ENCODE results near the gene SLC25A29.

DNA sequence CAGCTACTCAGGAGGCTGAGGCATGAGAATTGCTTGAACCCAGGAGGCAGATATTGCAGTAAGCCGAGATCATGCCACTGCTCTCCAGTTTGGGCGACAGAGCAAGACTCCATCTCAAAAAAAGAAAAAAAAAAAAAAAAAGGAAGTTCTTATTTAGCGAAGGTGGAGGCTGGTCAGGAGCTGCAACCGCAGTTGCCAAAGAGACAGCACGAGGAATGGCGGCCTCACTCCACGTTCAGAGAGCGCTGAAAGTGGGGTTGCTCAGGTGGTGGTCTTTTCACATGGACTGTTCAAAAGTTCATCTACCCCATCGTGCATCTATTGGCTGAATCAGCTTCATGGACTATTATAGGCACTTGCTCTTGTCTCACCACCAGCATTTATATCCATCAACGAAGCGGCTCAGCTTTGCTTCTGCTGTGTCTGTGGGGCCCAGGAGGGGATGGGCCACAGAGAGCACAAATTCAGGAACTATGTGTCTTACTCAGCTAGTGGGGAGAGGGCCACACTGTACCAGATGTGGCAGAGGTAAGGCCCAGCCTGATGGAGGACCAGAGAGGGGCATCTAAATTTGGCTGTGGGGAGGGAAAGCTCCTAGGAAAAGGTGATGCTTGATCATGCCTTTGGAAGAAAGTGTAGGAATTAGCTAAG lies 44.2 kb upstream of the SLC25A29 start:
- TF ChIP-seq YY1 (IDR thresholded peaks at IDR 0.05; ENCODE audit: low read depth) = no peak
- TF ChIP-seq TAF1 (IDR thresholded peaks at IDR 0.05; ENCODE audit: low read depth) = no peak
- TF ChIP-seq NFIC (IDR thresholded peaks at IDR 0.05) = no peak
- no peak for TF ChIP-seq CEBPB (IDR thresholded peaks at IDR 0.05)
- TF ChIP-seq, protein P1, sequence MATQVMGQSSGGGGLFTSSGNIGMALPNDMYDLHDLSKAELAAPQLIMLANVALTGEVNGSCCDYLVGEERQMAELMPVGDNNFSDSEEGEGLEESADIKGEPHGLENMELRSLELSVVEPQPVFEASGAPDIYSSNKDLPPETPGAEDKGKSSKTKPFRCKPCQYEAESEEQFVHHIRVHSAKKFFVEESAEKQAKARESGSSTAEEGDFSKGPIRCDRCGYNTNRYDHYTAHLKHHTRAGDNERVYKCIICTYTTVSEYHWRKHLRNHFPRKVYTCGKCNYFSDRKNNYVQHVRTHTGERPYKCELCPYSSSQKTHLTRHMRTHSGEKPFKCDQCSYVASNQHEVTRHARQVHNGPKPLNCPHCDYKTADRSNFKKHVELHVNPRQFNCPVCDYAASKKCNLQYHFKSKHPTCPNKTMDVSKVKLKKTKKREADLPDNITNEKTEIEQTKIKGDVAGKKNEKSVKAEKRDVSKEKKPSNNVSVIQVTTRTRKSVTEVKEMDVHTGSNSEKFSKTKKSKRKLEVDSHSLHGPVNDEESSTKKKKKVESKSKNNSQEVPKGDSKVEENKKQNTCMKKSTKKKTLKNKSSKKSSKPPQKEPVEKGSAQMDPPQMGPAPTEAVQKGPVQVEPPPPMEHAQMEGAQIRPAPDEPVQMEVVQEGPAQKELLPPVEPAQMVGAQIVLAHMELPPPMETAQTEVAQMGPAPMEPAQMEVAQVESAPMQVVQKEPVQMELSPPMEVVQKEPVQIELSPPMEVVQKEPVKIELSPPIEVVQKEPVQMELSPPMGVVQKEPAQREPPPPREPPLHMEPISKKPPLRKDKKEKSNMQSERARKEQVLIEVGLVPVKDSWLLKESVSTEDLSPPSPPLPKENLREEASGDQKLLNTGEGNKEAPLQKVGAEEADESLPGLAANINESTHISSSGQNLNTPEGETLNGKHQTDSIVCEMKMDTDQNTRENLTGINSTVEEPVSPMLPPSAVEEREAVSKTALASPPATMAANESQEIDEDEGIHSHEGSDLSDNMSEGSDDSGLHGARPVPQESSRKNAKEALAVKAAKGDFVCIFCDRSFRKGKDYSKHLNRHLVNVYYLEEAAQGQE (IDR thresholded peaks at IDR 0.05; ENCODE audit: low read depth) = no peak
- TF ChIP-seq, protein P2, sequence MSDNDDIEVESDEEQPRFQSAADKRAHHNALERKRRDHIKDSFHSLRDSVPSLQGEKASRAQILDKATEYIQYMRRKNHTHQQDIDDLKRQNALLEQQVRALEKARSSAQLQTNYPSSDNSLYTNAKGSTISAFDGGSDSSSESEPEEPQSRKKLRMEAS (IDR thresholded peaks at IDR 0.05) = no peak
- TF ChIP-seq ZBTB7A (IDR thresholded peaks at IDR 0.05; ENCODE audit: low read depth) = no peak

Data from Ishikawa (cell line).